T-helper 2 cell treated with Interferon-gamma antibody and Interleukin-4, amounts not matched to agents 100 ng/mL and 5 ng/mL, for 36 hours (primary cell): Measurements from ENCODE around the gene CAP2. TPM values are rescaled to one million over a fixed set of nuclear protein-coding genes. Genes with fewer than 3 reads are reported as not detected.
"Not testable (repeated sequence)": the region's sequence is repeated elsewhere in the genome, so short reads cannot be mapped to it uniquely, and the experiment has no call there.

Experiments used
- intact Hi-C: fragments of 100-400 bp; cut with micrococcal nuclease; formaldehyde crosslinking; loops from one replicate; pipeline ENCODE4 v1.15.1; 2023
- total RNA-seq: library from RNA; stranded (reverse); gene quantifications from 2 replicates; pipeline ENCODE4 v1.2.3, GENCODE V29; 2022

CAP2 gene
- total RNA-seq, 1 donor from 2014 or later = not detected

- intact Hi-C loops = no loop called here
Observed at GRCh38 chr6:17574866-17575560, 181.6 kb downstream of the CAP2 start.

DNA sequence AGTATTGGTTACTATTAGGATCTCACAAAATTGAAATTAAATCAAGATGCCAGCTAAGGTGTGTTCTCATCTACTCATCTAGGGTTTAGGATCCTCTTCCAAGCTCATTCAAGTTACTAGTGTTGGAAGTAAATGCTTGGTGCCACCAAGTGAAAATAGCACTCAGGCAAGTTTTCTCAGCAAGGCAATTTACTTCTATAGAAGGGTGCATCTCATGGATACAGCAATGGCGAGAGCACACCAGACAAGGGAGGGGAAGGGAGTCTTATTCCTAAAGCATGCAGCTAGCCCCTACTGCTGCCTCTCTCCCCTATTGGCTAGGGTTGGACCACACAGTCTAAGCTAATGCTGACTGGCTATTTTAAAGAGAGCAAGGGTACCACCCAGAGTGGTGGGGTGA is 183.7 kb downstream of the CAP2 start:
- intact Hi-C loops = no loop called here

GRCh38 chr6:17580518-17581048 is 187.2 kb downstream of the CAP2 start:
- intact Hi-C loops = no loop called here

DNA sequence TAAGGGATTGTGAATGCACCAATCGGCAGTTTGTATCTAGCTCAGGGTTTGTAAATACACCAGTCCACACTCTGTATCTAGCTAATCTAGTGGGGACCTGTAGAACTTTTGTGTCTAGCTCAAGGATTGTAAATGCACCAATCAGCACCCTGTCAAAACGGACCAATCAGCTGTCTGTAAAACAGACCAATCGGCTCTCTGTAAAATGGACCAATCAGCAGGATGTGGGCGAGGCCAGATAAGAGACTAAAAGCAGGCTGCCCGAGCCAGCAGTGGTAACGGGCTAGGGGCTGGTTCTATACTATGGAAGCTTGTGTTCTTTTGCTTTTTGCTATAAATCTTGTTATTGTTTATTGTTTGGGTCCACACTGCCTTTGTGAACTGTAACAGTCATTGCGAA is 187.9 kb downstream of the CAP2 start:
- intact Hi-C loops = not testable (repeated sequence)

- intact Hi-C loops = loop anchor here (1.0 to 2.0 kb wide), 4 partner anchors 17 to 428 kb away; partner anchors contain the start of gene FAM8A1
Observed at GRCh38 chr6:17583811-17584210, 190.4 kb downstream of the CAP2 start.

DNA sequence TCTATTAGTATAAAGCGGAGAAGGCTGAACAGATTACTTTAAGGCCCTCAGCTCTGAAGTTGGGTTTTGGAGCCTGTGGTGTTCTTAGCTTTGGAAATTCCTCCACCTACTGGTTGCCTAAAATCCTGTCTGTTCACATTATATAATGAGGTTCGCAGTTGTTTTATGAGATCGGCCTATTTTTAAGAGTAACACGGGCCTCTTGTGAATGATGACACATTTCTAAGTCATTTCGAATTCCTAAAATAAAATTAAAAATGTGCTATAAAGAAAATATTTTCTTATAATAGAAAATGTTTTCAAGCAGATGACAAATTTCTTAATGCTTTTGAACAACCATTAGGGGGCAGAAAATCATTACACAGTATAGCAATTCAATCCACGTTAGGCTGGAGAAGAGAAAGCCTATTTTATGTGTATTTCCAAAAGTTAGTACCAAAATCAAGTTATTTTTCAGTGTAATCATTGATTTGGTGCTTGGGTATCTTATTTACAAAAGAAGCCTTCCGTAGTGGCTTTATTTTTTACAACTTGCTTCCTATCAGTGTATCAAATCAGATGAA is 190.9 kb downstream of the CAP2 start:
- intact Hi-C loops = loop anchor here (1.0 to 2.0 kb wide), 4 partner anchors 16 to 428 kb away; partner anchors contain the start of gene FAM8A1

GRCh38 chr6:17585766-17586490 is 192.5 kb downstream of the CAP2 start:
- intact Hi-C loops = loop anchor here (2.0 kb wide), 1 partner anchor 15 kb away; the partner anchor contains the start of gene FAM8A1

DNA sequence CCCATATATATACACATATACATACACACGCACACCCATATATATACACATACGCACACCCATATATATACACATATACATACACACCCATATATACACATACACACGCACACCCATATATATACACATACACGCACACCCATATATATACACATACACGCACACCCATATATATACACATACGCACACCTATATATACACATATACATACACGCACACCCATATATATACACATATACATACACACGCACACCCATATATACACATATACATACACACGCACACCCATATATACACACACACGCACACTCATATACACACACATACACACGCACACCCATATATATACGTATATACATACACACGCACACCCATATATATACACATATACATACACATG is 193.2 kb downstream of the CAP2 start:
- intact Hi-C loops = not testable (repeated sequence)

DNA sequence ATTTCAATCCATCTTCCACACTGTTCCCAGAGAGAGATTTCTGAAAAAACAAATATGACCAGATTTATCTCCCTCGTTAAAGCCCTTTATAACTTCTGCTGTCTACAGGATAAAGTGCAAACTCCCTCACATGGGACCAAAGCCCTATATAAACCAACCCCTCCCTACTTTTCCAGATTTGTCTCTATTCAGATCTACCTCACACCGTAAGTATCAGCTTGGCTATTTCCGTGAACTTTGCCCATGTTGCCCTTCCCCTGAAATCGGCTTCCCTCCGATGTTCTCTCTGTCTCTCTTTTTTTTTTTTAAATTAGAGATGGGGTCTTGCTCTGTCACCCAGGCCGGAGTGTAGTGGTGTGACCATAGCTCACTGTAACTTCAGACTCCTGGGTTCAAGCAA is 194.6 kb downstream of the CAP2 start:
- intact Hi-C loops = no loop called here

DNA sequence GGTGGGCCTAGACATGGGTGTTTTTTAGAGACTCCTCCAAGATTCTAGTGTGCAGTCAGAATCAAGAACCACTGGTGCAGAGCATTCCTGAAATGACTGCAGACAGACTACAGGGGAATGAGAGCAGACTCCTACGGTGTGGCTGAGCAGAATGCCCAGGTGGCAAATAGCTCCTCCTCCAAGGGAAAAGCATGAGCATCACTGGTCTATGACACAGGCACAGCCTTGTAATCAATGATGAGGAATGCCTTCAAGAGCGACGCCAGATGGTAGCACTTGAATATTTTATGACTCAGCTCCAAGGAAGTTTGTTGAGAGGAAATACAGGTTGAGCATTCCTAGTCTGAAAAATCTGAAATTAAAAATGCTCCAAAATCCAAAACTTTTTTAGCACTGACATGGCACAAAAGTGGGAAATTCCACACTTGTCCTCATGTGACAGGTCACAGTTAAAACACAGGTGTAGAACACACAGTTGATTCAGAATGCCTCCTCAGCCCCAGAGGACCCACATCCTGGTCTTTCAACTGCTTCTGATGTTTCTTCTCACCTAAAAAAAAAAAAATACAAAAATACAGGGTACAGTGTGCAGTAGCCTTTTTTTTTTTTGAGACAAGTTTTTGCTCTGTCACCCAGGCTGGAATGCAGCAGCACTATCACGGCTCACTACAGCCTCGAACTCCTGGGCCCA is 196.2 kb downstream of the CAP2 start:
- intact Hi-C loops = no loop called here

DNA sequence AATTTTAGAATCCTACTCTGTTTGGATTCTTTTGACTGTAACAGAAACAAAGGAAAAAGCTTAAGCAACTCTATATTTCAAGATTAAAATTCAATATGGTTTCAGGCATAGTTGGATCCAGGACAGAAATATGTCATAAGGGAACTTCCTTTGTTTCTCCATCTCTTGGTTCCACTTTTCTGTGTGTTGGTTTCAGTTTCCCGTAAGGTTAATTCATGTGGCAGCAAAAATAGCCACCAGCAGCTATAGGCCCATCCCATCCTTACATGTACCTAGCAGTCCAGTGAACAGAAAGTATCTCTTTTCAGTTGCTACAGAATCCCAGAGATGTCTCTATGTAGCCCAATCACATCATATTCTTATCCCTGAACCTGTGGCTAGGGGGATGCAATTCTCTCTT is 197.9 kb downstream of the CAP2 start:
- intact Hi-C loops = no loop called here

GRCh38 chr6:17593246-17593645 is 199.9 kb downstream of the CAP2 start:
- intact Hi-C loops = no loop called here

- intact Hi-C loops = no loop called here
Observed at GRCh38 chr6:17596085-17596484, 202.7 kb downstream of the CAP2 start.

DNA sequence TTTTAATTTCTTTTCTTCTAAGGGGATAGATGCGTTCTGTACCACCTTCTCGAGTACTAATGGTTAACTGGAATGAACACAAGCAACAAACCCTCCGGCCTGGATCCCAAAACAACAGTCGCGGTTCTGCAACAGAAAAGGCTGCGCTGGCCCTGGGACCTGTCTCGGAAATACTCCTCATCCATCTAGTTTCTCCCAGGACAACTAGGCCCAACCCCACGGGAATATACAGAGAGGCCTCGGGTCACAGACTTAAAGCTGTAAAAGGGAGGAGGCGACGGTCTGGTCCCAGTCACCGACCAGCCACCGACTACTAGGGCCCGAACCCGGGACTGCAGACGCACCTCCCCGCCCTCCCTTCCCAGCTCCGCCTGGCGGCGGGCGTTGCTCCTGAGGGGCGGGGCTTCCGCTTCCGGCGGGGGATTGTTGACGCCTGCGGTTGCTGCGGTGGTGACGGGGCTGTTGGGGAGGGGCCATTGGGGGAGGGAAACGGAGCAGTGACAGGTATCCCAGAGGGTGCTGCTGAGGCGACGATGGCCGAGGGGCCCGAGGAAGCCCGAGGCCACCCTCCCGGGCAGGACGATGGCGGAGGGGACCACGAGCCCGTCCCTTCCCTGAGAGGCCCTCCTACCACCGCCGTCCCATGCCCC is 206.6 kb downstream of the CAP2 start, which contains the start of gene FAM8A1:
Gene FAM8A1 (plus strand): TSS at position 426 of the 650 bp plus-strand sequence. CDS start 108 bp downstream, at position 534.
- intact Hi-C loops = loop anchor here (1.0 to 5.0 kb wide), 6 partner anchors 15 to 833 kb away; partner anchors contain the start of genes DEK, KDM1B, NUP153 and TPMT

DNA sequence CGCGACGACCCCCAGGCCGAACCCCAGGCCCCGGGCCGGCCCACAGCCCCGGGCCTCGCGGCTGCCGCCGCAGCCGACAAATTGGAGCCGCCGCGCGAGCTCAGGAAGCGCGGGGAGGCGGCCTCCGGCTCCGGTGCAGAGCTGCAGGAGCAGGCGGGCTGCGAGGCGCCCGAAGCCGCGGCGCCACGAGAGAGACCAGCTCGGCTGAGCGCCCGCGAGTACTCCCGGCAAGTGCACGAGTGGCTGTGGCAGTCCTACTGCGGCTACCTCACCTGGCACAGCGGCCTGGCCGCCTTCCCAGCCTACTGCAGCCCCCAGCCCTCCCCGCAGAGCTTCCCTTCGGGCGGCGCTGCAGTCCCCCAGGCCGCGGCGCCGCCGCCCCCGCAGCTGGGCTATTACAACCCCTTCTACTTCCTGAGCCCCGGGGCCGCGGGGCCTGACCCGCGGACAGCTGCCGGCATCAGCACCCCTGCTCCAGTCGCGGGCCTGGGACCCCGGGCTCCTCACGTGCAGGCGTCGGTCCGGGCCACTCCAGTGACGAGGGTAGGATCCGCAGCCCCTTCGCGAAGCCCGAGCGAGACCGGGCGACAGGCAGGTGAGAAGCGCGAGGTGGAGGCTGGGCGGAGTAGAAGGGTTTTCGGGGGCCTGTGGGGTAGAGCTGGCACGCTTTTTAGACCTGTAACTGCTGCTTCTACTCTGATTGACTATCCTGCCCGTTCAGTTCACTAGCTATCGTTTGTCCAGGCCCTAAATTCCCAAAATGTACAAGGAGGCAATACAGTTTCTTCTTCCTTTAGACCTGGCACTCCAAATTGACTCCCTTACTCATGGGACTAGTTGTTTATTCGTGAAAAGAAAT is 207.4 kb downstream of the CAP2 start:
- intact Hi-C loops = loop anchor here (1.0 to 5.0 kb wide), 7 partner anchors 16 to 833 kb away; partner anchors contain the start of genes DEK, KDM1B, NUP153 and TPMT

DNA sequence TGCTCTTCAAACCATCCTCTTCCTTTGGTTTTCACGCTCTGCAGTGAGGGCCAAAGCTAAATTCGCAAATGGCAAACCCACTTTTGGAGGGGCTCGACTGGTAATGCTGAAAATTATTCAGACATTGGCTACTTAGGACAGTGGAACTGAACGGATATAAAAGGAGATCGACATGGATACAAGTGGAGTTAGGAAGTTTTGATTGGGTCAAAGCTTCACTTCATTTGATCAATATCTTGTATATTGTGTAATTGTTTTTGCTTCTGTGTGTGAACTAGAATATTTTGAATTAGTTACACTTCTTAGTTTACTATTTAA is 207.9 kb downstream of the CAP2 start:
- intact Hi-C loops = loop anchor here (1.0 to 5.0 kb wide), 5 partner anchors 17 to 834 kb away; partner anchors contain the start of gene DEK

DNA sequence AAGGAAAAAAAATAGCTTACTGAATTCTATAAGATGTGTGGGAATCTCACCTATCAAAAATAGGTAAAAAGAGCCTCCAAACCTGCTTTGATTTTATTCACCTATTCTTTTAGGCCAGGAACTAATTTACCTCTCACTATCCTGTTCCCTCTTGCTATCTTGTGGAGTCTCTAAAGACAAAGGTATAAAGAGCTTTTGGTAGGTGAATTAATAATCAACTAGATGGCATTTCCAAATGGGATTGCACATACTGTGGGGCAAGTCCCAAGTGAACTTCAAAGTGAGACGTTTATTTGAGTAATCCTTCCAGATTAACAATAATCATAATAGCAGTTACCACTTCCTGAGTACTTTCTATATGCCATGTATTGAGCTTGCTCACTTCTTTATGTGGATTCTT is 209.5 kb downstream of the CAP2 start:
- intact Hi-C loops = loop anchor here (5.0 kb wide), 3 partner anchors 59 to 836 kb away; partner anchors contain the start of gene DEK

GRCh38 chr6:17606606-17607005 is 213.2 kb downstream of the CAP2 start:
- intact Hi-C loops = no loop called here
